WTC11 (cell line): ENCODE results near the gene IFT20. TPM values are rescaled to one million over a fixed set of nuclear protein-coding genes. Genes with fewer than 3 reads are reported as not detected.

Experiments used
- ATAC-seq: fragments of 200-7000 bp; cut with Tn5 transposase; 2 replicates; pipeline ENCODE4 v1.10.0; 2021; ENCODE audit warnings: mild to moderate bottlenecking, moderate library complexity
- CTCF ChIA-PET: fragments of 300-600 bp; sonication (Branson Sonifier 250); formaldehyde crosslinking; loops from one replicate; lab custom pipeline; 2021; ENCODE audit warnings: antibody characterized with exemption; lab: Charles Lee
- POLR2A ChIA-PET: fragments of 350-600 bp; sonication (Branson Sonifier 250); formaldehyde crosslinking; loops from one replicate; lab custom pipeline; 2021; ENCODE audit warnings: antibody characterized with exemption; lab: Charles Lee
- DNase-seq: peaks from one replicate; pipeline ENCODE4 v3.0.0; 2021; ENCODE audit warnings: low spot score
- H3K27ac Mint-ChIP-seq: 2 replicates; pipeline ENCODE4 v1.8.0; 2021; ENCODE audit warnings: mixed read lengths
- H3K27me3 Mint-ChIP-seq: 2 replicates; pipeline ENCODE4 v1.8.0; 2021; ENCODE audit warnings: low read depth, mild to moderate bottlenecking, moderate library complexity, mixed read lengths
- H3K36me3 Mint-ChIP-seq: 2 replicates; pipeline ENCODE4 v1.8.0; 2021; ENCODE audit warnings: mixed read lengths
- H3K4me1 Mint-ChIP-seq: 2 replicates; pipeline ENCODE4 v1.8.0; 2022; ENCODE audit warnings: mixed read lengths
- H3K4me3 Mint-ChIP-seq: 2 replicates; pipeline ENCODE4 v1.8.0; 2021; ENCODE audit warnings: mild to moderate bottlenecking, moderate library complexity, mixed read lengths
- H3K9me3 Mint-ChIP-seq: 2 replicates; pipeline ENCODE4 v1.8.0; 2021; ENCODE audit warnings: mixed read lengths
- EMX1 ChIP-seq: fragments of 250-450 bp; sonication (Bioruptor Pico); IDR thresholded peaks from 2 replicates; pipeline ENCODE4 v1.8.0; 2021; ENCODE audit warnings: mild to moderate bottlenecking
- GTF2I ChIP-seq: fragments of 250-450 bp; sonication (Bioruptor Pico); conservative IDR thresholded peaks from 2 replicates; pipeline ENCODE4 v1.4.0; 2021; ENCODE audit warnings: mild to moderate bottlenecking
- HMGA2 ChIP-seq: fragments of 250-450 bp; sonication (Bioruptor Pico); IDR thresholded peaks from 2 replicates; pipeline ENCODE4 v1.4.0; 2021; ENCODE audit warnings: mild to moderate bottlenecking, moderate library complexity
- SMAD3 ChIP-seq: sonication (generic); formaldehyde crosslinking; IDR thresholded peaks from 2 replicates; pipeline ENCODE4 v1.8.0; 2022; ENCODE audit warnings: missing genetic modification reagents, mild to moderate bottlenecking, borderline replicate concordance
- SOX15 ChIP-seq: fragments of 250-450 bp; sonication (Bioruptor Pico); IDR thresholded peaks from 2 replicates; pipeline ENCODE4 v1.9.0; 2021; ENCODE audit warnings: mild to moderate bottlenecking
- ZNF317 ChIP-seq: sonication (generic); formaldehyde crosslinking; IDR thresholded peaks from 2 replicates; pipeline ENCODE4 v1.8.1; 2023; ENCODE audit warnings: low read depth, mild to moderate bottlenecking, moderate library complexity, missing genetic modification reagents, borderline replicate concordance
- total RNA-seq: library from RNA; stranded (reverse); gene quantifications from 3 replicates; pipeline ENCODE4 v1.2.3, GENCODE V29; 2021
- TF ChIP-seq, protein P1 (sequence below): sonication (generic); formaldehyde crosslinking; IDR thresholded peaks from 2 replicates; pipeline ENCODE4 v1.8.1; 2023; ENCODE audit warnings: mild to moderate bottlenecking, missing genetic modification reagents, moderate library complexity
- TF ChIP-seq, protein P2 (sequence below): sonication (generic); formaldehyde crosslinking; IDR thresholded peaks from 2 replicates; pipeline ENCODE4 v1.8.0; 2022; ENCODE audit warnings: missing genetic modification reagents
- TF ChIP-seq, protein P3 (sequence below): fragments of 250-450 bp; sonication (Bioruptor Pico); IDR thresholded peaks from 2 replicates; pipeline ENCODE4 v1.9.0; 2021; ENCODE audit warnings: mild to moderate bottlenecking, borderline replicate concordance
- TF ChIP-seq, protein P4 (sequence below): sonication (generic); formaldehyde crosslinking; conservative IDR thresholded peaks from 2 replicates; pipeline ENCODE4 v1.8.1; 2022; ENCODE audit warnings: mild to moderate bottlenecking, missing genetic modification reagents
- TF ChIP-seq, protein P5 (sequence below): sonication (generic); formaldehyde crosslinking; IDR thresholded peaks from 2 replicates; pipeline ENCODE4 v1.8.1; 2022; ENCODE audit warnings: low read depth, missing genetic modification reagents, borderline replicate concordance

Gene IFT20
- total RNA-seq, 1 experiment from 2014 or later: 17.6 TPM

DNA sequence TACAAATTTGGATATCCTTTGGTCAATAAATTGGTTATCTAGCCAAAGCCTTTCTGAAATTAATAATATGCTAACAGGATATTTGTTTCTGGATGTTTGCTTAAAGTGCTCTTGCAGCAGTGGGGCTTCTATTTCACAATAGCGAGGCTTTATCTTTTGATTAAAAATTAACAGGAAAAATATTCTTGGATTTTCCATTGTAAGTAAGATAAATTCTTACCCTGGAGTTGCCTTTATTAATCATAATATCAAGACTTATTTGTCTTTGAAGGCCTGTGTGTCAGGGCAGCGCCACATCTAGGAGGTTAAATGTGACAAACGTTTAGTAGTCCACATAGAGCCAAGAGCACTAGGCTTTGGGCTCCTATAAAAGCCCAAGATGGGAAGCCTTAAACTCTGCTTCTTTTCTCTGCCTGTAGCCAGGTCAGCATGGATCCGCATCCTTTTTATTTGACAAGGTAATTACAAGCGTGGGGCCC, 11.0 kb downstream of the IFT20 start:
- DNase-seq: no peak
- TF ChIP-seq, protein P1, sequence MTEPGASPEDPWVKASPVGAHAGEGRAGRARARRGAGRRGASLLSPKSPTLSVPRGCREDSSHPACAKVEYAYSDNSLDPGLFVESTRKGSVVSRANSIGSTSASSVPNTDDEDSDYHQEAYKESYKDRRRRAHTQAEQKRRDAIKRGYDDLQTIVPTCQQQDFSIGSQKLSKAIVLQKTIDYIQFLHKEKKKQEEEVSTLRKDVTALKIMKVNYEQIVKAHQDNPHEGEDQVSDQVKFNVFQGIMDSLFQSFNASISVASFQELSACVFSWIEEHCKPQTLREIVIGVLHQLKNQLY (CRISPR knock-in tag): no peak
- TF ChIP-seq, protein P2, sequence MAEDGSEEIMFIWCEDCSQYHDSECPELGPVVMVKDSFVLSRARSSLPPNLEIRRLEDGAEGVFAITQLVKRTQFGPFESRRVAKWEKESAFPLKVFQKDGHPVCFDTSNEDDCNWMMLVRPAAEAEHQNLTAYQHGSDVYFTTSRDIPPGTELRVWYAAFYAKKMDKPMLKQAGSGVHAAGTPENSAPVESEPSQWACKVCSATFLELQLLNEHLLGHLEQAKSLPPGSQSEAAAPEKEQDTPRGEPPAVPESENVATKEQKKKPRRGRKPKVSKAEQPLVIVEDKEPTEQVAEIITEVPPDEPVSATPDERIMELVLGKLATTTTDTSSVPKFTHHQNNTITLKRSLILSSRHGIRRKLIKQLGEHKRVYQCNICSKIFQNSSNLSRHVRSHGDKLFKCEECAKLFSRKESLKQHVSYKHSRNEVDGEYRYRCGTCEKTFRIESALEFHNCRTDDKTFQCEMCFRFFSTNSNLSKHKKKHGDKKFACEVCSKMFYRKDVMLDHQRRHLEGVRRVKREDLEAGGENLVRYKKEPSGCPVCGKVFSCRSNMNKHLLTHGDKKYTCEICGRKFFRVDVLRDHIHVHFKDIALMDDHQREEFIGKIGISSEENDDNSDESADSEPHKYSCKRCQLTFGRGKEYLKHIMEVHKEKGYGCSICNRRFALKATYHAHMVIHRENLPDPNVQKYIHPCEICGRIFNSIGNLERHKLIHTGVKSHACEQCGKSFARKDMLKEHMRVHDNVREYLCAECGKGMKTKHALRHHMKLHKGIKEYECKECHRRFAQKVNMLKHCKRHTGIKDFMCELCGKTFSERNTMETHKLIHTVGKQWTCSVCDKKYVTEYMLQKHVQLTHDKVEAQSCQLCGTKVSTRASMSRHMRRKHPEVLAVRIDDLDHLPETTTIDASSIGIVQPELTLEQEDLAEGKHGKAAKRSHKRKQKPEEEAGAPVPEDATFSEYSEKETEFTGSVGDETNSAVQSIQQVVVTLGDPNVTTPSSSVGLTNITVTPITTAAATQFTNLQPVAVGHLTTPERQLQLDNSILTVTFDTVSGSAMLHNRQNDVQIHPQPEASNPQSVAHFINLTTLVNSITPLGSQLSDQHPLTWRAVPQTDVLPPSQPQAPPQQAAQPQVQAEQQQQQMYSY (CRISPR knock-in tag): no peak
- no peak for TF ChIP-seq SMAD3
- TF ChIP-seq, protein P3, sequence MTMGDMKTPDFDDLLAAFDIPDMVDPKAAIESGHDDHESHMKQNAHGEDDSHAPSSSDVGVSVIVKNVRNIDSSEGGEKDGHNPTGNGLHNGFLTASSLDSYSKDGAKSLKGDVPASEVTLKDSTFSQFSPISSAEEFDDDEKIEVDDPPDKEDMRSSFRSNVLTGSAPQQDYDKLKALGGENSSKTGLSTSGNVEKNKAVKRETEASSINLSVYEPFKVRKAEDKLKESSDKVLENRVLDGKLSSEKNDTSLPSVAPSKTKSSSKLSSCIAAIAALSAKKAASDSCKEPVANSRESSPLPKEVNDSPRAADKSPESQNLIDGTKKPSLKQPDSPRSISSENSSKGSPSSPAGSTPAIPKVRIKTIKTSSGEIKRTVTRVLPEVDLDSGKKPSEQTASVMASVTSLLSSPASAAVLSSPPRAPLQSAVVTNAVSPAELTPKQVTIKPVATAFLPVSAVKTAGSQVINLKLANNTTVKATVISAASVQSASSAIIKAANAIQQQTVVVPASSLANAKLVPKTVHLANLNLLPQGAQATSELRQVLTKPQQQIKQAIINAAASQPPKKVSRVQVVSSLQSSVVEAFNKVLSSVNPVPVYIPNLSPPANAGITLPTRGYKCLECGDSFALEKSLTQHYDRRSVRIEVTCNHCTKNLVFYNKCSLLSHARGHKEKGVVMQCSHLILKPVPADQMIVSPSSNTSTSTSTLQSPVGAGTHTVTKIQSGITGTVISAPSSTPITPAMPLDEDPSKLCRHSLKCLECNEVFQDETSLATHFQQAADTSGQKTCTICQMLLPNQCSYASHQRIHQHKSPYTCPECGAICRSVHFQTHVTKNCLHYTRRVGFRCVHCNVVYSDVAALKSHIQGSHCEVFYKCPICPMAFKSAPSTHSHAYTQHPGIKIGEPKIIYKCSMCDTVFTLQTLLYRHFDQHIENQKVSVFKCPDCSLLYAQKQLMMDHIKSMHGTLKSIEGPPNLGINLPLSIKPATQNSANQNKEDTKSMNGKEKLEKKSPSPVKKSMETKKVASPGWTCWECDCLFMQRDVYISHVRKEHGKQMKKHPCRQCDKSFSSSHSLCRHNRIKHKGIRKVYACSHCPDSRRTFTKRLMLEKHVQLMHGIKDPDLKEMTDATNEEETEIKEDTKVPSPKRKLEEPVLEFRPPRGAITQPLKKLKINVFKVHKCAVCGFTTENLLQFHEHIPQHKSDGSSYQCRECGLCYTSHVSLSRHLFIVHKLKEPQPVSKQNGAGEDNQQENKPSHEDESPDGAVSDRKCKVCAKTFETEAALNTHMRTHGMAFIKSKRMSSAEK (CRISPR knock-in tag): no peak
- TF ChIP-seq, protein P4, sequence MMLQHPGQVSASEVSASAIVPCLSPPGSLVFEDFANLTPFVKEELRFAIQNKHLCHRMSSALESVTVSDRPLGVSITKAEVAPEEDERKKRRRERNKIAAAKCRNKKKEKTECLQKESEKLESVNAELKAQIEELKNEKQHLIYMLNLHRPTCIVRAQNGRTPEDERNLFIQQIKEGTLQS (CRISPR knock-in tag): no peak
- H3K27ac Mint-ChIP-seq: no peak overlapping the region

DNA sequence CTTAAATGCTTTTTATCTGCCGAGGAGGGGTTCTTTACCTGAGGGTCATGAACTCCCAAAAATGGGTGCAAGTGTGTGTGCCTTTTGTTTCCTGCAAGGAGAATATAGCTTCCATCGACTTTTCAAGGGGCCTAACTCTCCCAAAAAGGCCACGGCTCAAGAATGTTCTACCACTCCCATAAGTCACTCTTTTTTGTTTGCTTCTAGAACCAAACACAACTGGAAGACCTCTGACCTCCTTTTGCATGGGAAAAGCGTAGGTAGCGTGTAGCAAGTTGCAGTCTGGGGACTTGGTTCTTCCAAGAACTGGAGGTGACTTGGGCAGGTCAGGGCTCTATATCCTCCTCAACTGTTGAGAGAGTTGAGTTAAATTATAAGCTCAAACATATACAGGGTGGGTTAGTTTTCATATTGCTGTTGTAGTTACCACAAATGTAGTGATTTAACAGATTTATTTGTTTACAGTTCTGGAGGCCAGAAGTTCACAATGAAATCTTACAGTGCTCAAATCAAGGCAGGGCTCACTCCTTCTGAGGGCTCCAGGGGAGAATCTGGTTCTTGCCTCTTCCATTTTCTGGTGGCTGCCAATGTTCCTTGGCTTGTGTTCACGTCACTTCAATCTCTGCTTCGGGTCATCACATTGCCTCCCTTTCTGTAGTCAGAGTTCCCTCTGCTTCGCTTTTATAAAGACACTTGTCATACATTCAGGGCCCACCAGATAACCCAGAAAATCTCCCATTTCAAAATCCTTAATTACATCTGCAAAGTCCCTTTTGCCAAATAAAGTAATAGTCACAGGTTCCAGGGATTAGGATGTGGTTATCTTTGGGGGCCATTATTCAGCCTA, 14.8 kb downstream of the IFT20 start:
- no peaks in the 10 kb centered on the region for H3K9me3 Mint-ChIP-seq
- POLR2A ChIA-PET: interaction anchor here (0.6 to 2.9 kb wide), 3 partner anchors 15 to 69 kb away, joined by 3 to 17 read pairs (median 8); partner anchors contain the start of genes IFT20 and TNFAIP1
- H3K27me3 Mint-ChIP-seq: no peaks in the 10 kb centered on the region; the same call in 1 of the 2 replicates
- TF ChIP-seq, protein P5, sequence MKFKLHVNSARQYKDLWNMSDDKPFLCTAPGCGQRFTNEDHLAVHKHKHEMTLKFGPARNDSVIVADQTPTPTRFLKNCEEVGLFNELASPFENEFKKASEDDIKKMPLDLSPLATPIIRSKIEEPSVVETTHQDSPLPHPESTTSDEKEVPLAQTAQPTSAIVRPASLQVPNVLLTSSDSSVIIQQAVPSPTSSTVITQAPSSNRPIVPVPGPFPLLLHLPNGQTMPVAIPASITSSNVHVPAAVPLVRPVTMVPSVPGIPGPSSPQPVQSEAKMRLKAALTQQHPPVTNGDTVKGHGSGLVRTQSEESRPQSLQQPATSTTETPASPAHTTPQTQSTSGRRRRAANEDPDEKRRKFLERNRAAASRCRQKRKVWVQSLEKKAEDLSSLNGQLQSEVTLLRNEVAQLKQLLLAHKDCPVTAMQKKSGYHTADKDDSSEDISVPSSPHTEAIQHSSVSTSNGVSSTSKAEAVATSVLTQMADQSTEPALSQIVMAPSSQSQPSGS (CRISPR knock-in tag): no peak
- TF ChIP-seq EMX1 (CRISPR knock-in tag): no peak
- 0 out of 2 replicates have a peak, but pooled peaks have one; percentile 68 for TF ChIP-seq ZNF317 (CRISPR knock-in tag)
- TF ChIP-seq, protein P1 (CRISPR knock-in tag): no peak
- no peak for TF ChIP-seq GTF2I (CRISPR knock-in tag)
- TF ChIP-seq HMGA2 (CRISPR knock-in tag): no peak
- no peak for TF ChIP-seq SOX15 (CRISPR knock-in tag)
- DNase-seq: no peak
- CTCF ChIA-PET: interaction anchor here (1.2 to 2.6 kb wide), 5 partner anchors 15 to 97 kb away, joined by 3 to 17 read pairs (median 5); partner anchors contain the start of genes IFT20 and TNFAIP1
- peak overlapping the region; percentile 91 for H3K27ac Mint-ChIP-seq
- peak overlapping the region; percentile 77 for H3K4me3 Mint-ChIP-seq
- H3K36me3 Mint-ChIP-seq: peaks cover 15% of the 10 kb centered on the region
- ATAC-seq: no peak
- peaks cover 50% of the 10 kb centered on the region for H3K4me1 Mint-ChIP-seq

More for the DNA sequence above, 11.0 kb downstream of the IFT20 start:
- Mint-ChIP-seq H3K4me1 (peaks cover 31% of the 10 kb centered on the region), H3K4me3 (no peak overlapping the region), H3K36me3 (peaks cover 49% of the 10 kb centered on the region), H3K27me3 (no peaks in the 10 kb centered on the region), H3K9me3 (no peaks in the 10 kb centered on the region)
- POLR2A ChIA-PET: no interaction called here
- CTCF ChIA-PET: no interaction called here
- ATAC-seq: no peak
